LoVo (cell line): ENCODE data around the gene NAP1L2.
"Not testable (repeated sequence)": the region's sequence is repeated elsewhere in the genome, so short reads cannot be mapped to it uniquely, and the experiment has no call there.

Source experiments
- DNase-seq: peaks from one replicate; pipeline ENCODE4 v3.0.0-alpha.2; 2016; ENCODE audit warnings: low spot score

The NAP1L2 gene, protein sequence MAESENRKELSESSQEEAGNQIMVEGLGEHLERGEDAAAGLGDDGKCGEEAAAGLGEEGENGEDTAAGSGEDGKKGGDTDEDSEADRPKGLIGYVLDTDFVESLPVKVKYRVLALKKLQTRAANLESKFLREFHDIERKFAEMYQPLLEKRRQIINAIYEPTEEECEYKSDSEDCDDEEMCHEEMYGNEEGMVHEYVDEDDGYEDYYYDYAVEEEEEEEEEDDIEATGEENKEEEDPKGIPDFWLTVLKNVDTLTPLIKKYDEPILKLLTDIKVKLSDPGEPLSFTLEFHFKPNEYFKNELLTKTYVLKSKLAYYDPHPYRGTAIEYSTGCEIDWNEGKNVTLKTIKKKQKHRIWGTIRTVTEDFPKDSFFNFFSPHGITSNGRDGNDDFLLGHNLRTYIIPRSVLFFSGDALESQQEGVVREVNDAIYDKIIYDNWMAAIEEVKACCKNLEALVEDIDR

GRCh38 chrX:73214426-73215094 is at the start of gene NAP1L2:
Gene NAP1L2, minus strand, starts transcription at chrX:73214851. Its CDS starts 359 bp downstream, at chrX:73214492.
- no peak for DNase-seq

DNA sequence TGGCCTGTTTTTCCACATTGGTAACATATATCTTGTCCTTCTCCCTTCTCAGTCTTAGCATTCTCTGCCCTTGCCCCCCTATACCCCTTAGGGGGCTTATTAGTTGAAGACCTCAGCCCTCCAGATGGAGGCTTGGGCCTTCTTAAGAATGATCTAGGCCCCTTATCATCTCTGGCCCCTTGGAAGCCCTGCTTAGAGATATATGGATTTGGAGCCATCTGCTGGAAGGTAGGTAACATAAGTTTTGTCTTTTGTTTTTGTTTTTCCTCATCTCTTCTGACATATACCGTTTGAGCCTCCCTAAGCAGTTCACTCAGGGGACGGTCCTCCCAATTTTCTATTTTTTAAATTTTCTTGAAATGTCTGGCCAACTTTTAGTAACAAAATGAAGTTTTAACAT is 48.3 kb upstream of the NAP1L2 start:
- DNase-seq = peak; percentile 0

DNA sequence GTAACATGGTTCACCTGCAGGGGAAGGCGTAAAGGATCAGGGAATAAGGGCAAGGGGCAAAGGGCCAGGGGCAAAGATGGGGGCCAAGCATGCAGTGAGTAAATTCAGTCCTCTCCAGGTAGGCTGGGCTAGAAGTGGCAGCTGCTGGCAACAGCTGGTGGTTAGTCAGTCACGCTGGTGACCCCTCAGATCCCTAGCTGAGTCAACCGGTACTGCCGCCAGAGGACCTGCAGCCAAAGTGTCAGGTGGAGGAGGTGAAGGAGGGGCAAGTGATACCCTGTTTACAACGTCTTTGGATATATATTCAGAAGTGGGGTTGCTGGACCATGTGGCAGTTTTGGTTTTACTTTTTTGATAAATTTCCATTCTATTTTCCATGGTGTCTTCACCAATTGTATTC is 24.6 kb upstream of the NAP1L2 start:
- DNase-seq = no peak

- DNase-seq = no peak
Observed at GRCh38 chrX:73217621-73218020, 3.0 kb upstream of the NAP1L2 start.

DNA sequence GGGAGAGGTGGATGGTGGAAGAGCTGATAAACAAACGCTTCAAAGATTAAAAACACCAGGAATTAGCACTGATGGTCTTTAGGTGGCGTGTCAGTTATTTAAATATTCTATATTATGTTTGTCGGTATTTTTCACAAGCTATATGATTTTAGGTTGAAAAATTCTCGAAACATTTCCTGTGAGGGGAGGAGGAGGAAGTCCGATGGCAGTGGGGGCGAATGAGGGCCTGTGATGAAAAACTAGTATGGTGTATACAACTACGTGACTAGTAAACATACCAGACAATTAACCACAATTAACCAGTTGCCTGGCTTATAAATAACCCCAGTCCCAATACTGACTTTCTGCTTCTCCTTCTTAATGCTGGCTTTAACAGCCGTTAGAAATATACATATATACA is 595 bp upstream of the NAP1L2 start:
- no peak for DNase-seq

GRCh38 chrX:73213734-73214425 is 771 bp downstream of the NAP1L2 start:
- DNase-seq = no peak

GRCh38 chrX:73206366-73206765 is 8.3 kb downstream of the NAP1L2 start:
- DNase-seq = no peak

DNA sequence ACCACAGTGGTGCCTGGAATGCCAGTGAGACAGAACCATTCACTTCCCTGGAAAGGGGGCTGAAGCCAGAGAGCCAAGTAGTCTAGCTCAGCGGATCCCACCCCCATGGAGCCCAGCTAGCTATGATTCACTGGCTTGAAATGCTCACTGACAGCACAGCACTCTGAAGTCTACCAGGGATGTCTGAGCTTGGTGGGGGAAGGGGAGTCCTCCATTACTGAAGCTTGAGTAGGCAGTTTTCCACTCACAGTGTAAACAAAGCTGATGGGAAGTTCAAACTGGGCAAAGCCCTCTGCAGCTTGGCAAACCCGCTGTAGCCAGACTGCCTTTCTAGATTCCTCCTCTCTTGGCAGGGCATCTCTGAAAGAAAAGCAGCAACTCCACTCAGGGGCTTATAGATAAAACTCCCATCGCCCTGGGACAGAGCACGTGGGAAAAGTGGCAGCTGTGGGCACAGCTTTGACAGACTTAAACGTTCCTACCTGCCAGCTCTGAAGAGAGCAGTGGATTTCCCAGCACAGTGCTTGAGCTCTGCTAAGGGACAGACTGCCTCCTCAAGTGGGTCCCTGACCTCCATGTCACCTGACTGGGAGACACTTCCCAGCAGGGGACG is 32.0 kb downstream of the NAP1L2 start:
- no peak for DNase-seq

- DNase-seq = not testable (repeated sequence)
Observed at GRCh38 chrX:73168945-73169344, 45.7 kb downstream of the NAP1L2 start.
